ENCODE data around the gene EDNRB.
"Not testable (repeated sequence)": the region's sequence is repeated elsewhere in the genome, so short reads cannot be mapped to it uniquely, and the experiment has no call there.

EDNRB gene

DNA sequence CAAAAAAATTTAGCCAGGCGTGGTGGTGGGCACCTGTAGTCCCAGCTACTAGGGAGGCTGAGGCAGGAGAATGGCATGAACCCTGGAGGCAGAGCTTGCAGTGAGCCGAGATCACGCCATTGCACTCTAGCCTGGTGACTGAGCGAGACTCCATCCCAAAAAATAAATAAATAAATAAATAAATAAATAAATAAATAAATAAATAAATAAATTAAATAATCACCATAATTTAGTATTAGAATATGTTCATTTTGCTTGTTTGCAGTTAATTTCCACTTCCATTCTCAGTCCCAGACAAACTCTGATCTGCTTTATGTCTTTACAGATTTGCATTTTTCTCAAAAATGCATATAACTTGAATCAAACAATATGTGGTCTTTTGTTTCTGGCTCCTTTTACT lies 70.6 kb downstream of the EDNRB start:
- DNase-seq = not testable (repeated sequence)

DNA sequence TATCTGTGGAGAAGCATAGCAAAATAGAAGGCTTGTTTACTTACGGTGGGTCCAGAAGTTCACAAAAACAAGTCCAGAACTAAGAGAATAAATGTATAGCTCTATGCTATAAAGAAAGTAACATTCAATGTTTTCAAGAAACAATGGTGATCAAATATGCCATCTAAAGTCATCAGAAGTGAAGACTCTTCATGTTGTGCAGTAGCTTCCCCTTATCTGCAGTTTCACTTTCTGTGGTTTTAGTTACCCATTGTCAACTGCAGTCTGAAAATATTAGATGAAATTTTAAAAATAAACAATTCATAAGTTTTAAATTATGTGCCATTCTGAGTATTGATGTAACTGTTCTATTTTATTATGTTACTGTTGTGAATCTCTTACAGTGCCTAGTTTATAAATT lies 72.5 kb downstream of the EDNRB start:
- no peak for DNase-seq

All from right kidney (tissue), 1 donor.